ENCODE data around the gene SPON1. TPM values are rescaled to one million over a fixed set of nuclear protein-coding genes. Genes with fewer than 3 reads are reported as not detected.

The SPON1 gene
- total RNA-seq, 4 donors from 2014 or later = 58.5 to 344 (median 105) TPM

GRCh38 chr11:13924801-13925327, 37.7 kb upstream of the SPON1 start:
- no peak for TF ChIP-seq CTCF (IDR thresholded peaks at IDR 0.05; ENCODE audit: low read depth)

- TF ChIP-seq CTCF (IDR thresholded peaks at IDR 0.05; ENCODE audit: low read depth) = no peak
Observed at GRCh38 chr11:13926981-13927380, 35.5 kb upstream of the SPON1 start.

- TF ChIP-seq CTCF (IDR thresholded peaks at IDR 0.05; ENCODE audit: low read depth) = no peak
Observed at GRCh38 chr11:13927481-13927880, 35.0 kb upstream of the SPON1 start.

- TF ChIP-seq CTCF (IDR thresholded peaks at IDR 0.05; ENCODE audit: low read depth) = no peak
Observed at GRCh38 chr11:13928566-13929251, 33.8 kb upstream of the SPON1 start.

- TF ChIP-seq CTCF (IDR thresholded peaks at IDR 0.05; ENCODE audit: low read depth) = no peak
Observed at GRCh38 chr11:13929395-13929891, 33.1 kb upstream of the SPON1 start.

- no peak for TF ChIP-seq CTCF (IDR thresholded peaks at IDR 0.05; ENCODE audit: low read depth)
Observed at GRCh38 chr11:13931356-13931755, 31.2 kb upstream of the SPON1 start.

- TF ChIP-seq CTCF (IDR thresholded peaks at IDR 0.05; ENCODE audit: low read depth) = no peak
Observed at GRCh38 chr11:13939961-13940906, 22.3 kb upstream of the SPON1 start.

All from subcutaneous adipose tissue (tissue), 4 donors.